HEK293 (cell line): ENCODE results near the gene ELAVL1.

Experiments used
- ATF2 ChIP-seq: fragments of 450-650 bp; formaldehyde crosslinking; IDR thresholded peaks from 2 replicates; pipeline ENCODE4 v1.5.1; 2016; ENCODE audit warnings: missing biosample characterization, missing genetic modification characterization, low read depth
- GFI1B ChIP-seq: fragments of 450-650 bp; formaldehyde crosslinking; IDR thresholded peaks from 2 replicates; pipeline ENCODE4 v1.5.1; 2016; ENCODE audit warnings: missing biosample characterization, missing genetic modification characterization
- GLI2 ChIP-seq: fragments of 450-650 bp; formaldehyde crosslinking; IDR thresholded peaks from 2 replicates; pipeline ENCODE4; 2017; ENCODE audit warnings: missing biosample characterization, missing genetic modification characterization, low read depth, borderline replicate concordance
- GLIS1 ChIP-seq: fragments of 450-650 bp; formaldehyde crosslinking; IDR thresholded peaks from 2 replicates; pipeline ENCODE4 v1.5.1; 2016; ENCODE audit warnings: missing biosample characterization, missing genetic modification characterization
- HOXC10 ChIP-seq: sonication (generic); formaldehyde crosslinking; IDR thresholded peaks from 2 replicates; pipeline ENCODE4 v1.8.1; 2023; ENCODE audit warnings: mild to moderate bottlenecking, missing genetic modification reagents
- IKZF3 ChIP-seq: fragments of 450-650 bp; IDR thresholded peaks from 2 replicates; pipeline ENCODE4 v1.5.0; 2018; ENCODE audit warnings: missing biosample characterization, mild to moderate bottlenecking, missing genetic modification characterization, moderate library complexity
- PRDM1 ChIP-seq: fragments of 450-650 bp; formaldehyde crosslinking; IDR thresholded peaks from 2 replicates; pipeline ENCODE4; 2016; ENCODE audit warnings: missing biosample characterization, missing genetic modification characterization
- SALL2 ChIP-seq: fragments of 450-650 bp; formaldehyde crosslinking; IDR thresholded peaks from 2 replicates; pipeline ENCODE4 v1.5.0; 2017; ENCODE audit warnings: missing biosample characterization, mild to moderate bottlenecking, missing genetic modification characterization, borderline replicate concordance
- SCRT2 ChIP-seq: fragments of 450-650 bp; formaldehyde crosslinking; IDR thresholded peaks from 2 replicates; pipeline ENCODE4 v1.5.1; 2016; ENCODE audit warnings: missing biosample characterization, missing genetic modification characterization
- SETDB1 ChIP-seq: IDR thresholded peaks from one replicate; pipeline ENCODE4 v1.6.1; 2017; ENCODE audit warnings: mild to moderate bottlenecking, low read length, moderate library complexity, mixed read lengths; ENCODE audit not compliant: insufficient read length
- SP3 ChIP-seq: fragments of 450-650 bp; formaldehyde crosslinking; IDR thresholded peaks from 2 replicates; pipeline ENCODE4 v1.5.1; 2016; ENCODE audit warnings: missing biosample characterization, missing genetic modification characterization
- SP7 ChIP-seq: fragments of 450-650 bp; formaldehyde crosslinking; IDR thresholded peaks from 2 replicates; pipeline ENCODE4 v1.5.1; 2016; ENCODE audit warnings: missing biosample characterization, missing genetic modification characterization
- ZBTB20 ChIP-seq: fragments of 450-650 bp; formaldehyde crosslinking; IDR thresholded peaks from 2 replicates; pipeline ENCODE4 v1.5.1; 2016; ENCODE audit warnings: missing biosample characterization, missing genetic modification characterization
- ZBTB26 ChIP-seq: fragments of 450-650 bp; formaldehyde crosslinking; optimal IDR thresholded peaks from 2 replicates; pipeline ENCODE3; 2016; ENCODE audit warnings: missing biosample characterization, mild to moderate bottlenecking, missing genetic modification characterization
- ZBTB48 ChIP-seq: fragments of 450-650 bp; formaldehyde crosslinking; IDR thresholded peaks from 2 replicates; pipeline ENCODE4 v1.5.1; 2016; ENCODE audit warnings: missing biosample characterization, missing genetic modification characterization
- ZBTB7A ChIP-seq: fragments of 450-650 bp; formaldehyde crosslinking; IDR thresholded peaks from 2 replicates; pipeline ENCODE4 v1.5.1; 2016; ENCODE audit warnings: low read depth, missing biosample characterization, missing genetic modification characterization
- ZIC2 ChIP-seq: fragments of 450-650 bp; formaldehyde crosslinking; IDR thresholded peaks from 2 replicates; pipeline ENCODE4 v1.5.1; 2016; ENCODE audit warnings: missing biosample characterization, missing genetic modification characterization
- ZNF112 ChIP-seq: fragments of 450-650 bp; formaldehyde crosslinking; IDR thresholded peaks from 2 replicates; pipeline ENCODE4 v1.5.0; 2017; ENCODE audit warnings: missing biosample characterization, missing genetic modification characterization
- ZNF132 ChIP-seq: fragments of 450-650 bp; formaldehyde crosslinking; IDR thresholded peaks from 2 replicates; pipeline ENCODE4 v1.5.1; 2017; ENCODE audit warnings: missing biosample characterization, missing genetic modification characterization, borderline replicate concordance
- ZNF133 ChIP-seq: fragments of 450-650 bp; formaldehyde crosslinking; IDR thresholded peaks from 2 replicates; pipeline ENCODE4 v1.5.1; 2016; ENCODE audit warnings: missing biosample characterization, missing genetic modification characterization
- ZNF169 ChIP-seq: fragments of 450-650 bp; formaldehyde crosslinking; IDR thresholded peaks from 2 replicates; pipeline ENCODE4 v1.5.1; 2016; ENCODE audit warnings: missing biosample characterization, missing genetic modification characterization
- ZNF174 ChIP-seq: fragments of 450-650 bp; formaldehyde crosslinking; IDR thresholded peaks from 2 replicates; pipeline ENCODE4 v1.5.0; 2017; ENCODE audit warnings: missing biosample characterization, mild to moderate bottlenecking, missing genetic modification characterization
- ZNF184 ChIP-seq: fragments of 450-650 bp; IDR thresholded peaks from 2 replicates; pipeline ENCODE4 v1.5.1; 2018; ENCODE audit warnings: missing biosample characterization, mild to moderate bottlenecking, missing genetic modification characterization
- ZNF19 ChIP-seq: fragments of 450-650 bp; formaldehyde crosslinking; IDR thresholded peaks from 2 replicates; pipeline ENCODE4; 2016; ENCODE audit warnings: missing biosample characterization, missing genetic modification characterization, low read depth
- ZNF266 ChIP-seq: fragments of 450-650 bp; formaldehyde crosslinking; IDR thresholded peaks from 2 replicates; pipeline ENCODE4 v1.5.1; 2016; ENCODE audit warnings: missing biosample characterization, missing genetic modification characterization, low read depth
- ZNF292 ChIP-seq: fragments of 450-650 bp; formaldehyde crosslinking; IDR thresholded peaks from 2 replicates; pipeline ENCODE4 v1.5.1; 2016; ENCODE audit warnings: low read depth, missing biosample characterization, missing genetic modification characterization, borderline replicate concordance
- ZNF530 ChIP-seq: fragments of 450-650 bp; formaldehyde crosslinking; IDR thresholded peaks from 2 replicates; pipeline ENCODE4 v1.5.1; 2016; ENCODE audit warnings: low read depth, missing biosample characterization, missing genetic modification characterization
- ZNF548 ChIP-seq: fragments of 450-650 bp; formaldehyde crosslinking; IDR thresholded peaks from 2 replicates; pipeline ENCODE4 v1.5.1; 2016; ENCODE audit warnings: missing biosample characterization, missing genetic modification characterization
- ZNF596 ChIP-seq: fragments of 450-650 bp; IDR thresholded peaks from 2 replicates; pipeline ENCODE4 v1.5.0; 2018; ENCODE audit warnings: missing biosample characterization, mild to moderate bottlenecking, missing genetic modification characterization, moderate library complexity
- ZNF664 ChIP-seq: fragments of 450-650 bp; formaldehyde crosslinking; IDR thresholded peaks from 2 replicates; pipeline ENCODE4 v1.5.1; 2016; ENCODE audit warnings: missing biosample characterization, missing genetic modification characterization
- ZNF677 ChIP-seq: fragments of 450-650 bp; IDR thresholded peaks from 2 replicates; pipeline ENCODE4 v1.5.0; 2018; ENCODE audit warnings: missing biosample characterization, mild to moderate bottlenecking, missing genetic modification characterization, moderate library complexity
- ZNF777 ChIP-seq: fragments of 450-650 bp; formaldehyde crosslinking; IDR thresholded peaks from 2 replicates; pipeline ENCODE4 v1.5.1; 2017; ENCODE audit warnings: missing biosample characterization, missing genetic modification characterization, borderline replicate concordance
- ZXDB ChIP-seq: fragments of 450-650 bp; formaldehyde crosslinking; IDR thresholded peaks from 2 replicates; pipeline ENCODE4 v1.5.1; 2016; ENCODE audit warnings: missing biosample characterization, missing genetic modification characterization
- TF ChIP-seq, protein P1 (sequence below): fragments of 450-650 bp; formaldehyde crosslinking; IDR thresholded peaks from 2 replicates; pipeline ENCODE4 v1.5.1; 2016; ENCODE audit warnings: missing biosample characterization, missing genetic modification characterization
- TF ChIP-seq, protein P2 (sequence below): fragments of 450-650 bp; formaldehyde crosslinking; IDR thresholded peaks from 2 replicates; pipeline ENCODE4 v1.5.1; 2016; ENCODE audit warnings: missing biosample characterization, missing genetic modification characterization

The ELAVL1 gene

GRCh38 chr19:7926727-7927604 lies 78.5 kb downstream of the ELAVL1 start (continued):
- TF ChIP-seq SALL2: no peak
- no peak for TF ChIP-seq ZXDB
- no peak for TF ChIP-seq ZNF112
- TF ChIP-seq PRDM1 (tag by site-specific recombination): no peak
- peak; percentile 80 for TF ChIP-seq ZIC2 (tag by site-specific recombination)
- no peak for TF ChIP-seq ZNF132 (tag by site-specific recombination)
- no peak for TF ChIP-seq ZNF266 (tag by site-specific recombination)
- no peak for TF ChIP-seq ZNF777
- no peak for TF ChIP-seq ZBTB48 (tag by site-specific recombination)
- TF ChIP-seq GLIS1 (tag by site-specific recombination): peak; percentile 19; the same call in 1 of the 2 replicates
- no peak for TF ChIP-seq ZNF677 (tag by site-specific recombination)
- no peak for TF ChIP-seq SP3 (tag by site-specific recombination)
- TF ChIP-seq, protein P1, sequence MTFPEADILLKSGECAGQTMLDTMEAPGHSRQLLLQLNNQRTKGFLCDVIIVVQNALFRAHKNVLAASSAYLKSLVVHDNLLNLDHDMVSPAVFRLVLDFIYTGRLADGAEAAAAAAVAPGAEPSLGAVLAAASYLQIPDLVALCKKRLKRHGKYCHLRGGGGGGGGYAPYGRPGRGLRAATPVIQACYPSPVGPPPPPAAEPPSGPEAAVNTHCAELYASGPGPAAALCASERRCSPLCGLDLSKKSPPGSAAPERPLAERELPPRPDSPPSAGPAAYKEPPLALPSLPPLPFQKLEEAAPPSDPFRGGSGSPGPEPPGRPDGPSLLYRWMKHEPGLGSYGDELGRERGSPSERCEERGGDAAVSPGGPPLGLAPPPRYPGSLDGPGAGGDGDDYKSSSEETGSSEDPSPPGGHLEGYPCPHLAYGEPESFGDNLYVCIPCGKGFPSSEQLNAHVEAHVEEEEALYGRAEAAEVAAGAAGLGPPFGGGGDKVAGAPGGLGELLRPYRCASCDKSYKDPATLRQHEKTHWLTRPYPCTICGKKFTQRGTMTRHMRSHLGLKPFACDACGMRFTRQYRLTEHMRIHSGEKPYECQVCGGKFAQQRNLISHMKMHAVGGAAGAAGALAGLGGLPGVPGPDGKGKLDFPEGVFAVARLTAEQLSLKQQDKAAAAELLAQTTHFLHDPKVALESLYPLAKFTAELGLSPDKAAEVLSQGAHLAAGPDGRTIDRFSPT (tag by site-specific recombination): 0 out of 2 replicates have a peak, but pooled peaks have one; percentile 21
- TF ChIP-seq ZNF530 (tag by site-specific recombination): no peak
- no peak for TF ChIP-seq ZNF133 (tag by site-specific recombination)
- TF ChIP-seq ZNF174 (tag by site-specific recombination): no peak
- TF ChIP-seq SCRT2: peak; percentile 80
- no peak for TF ChIP-seq SETDB1
- TF ChIP-seq ZNF664: no peak
- TF ChIP-seq, protein P2, sequence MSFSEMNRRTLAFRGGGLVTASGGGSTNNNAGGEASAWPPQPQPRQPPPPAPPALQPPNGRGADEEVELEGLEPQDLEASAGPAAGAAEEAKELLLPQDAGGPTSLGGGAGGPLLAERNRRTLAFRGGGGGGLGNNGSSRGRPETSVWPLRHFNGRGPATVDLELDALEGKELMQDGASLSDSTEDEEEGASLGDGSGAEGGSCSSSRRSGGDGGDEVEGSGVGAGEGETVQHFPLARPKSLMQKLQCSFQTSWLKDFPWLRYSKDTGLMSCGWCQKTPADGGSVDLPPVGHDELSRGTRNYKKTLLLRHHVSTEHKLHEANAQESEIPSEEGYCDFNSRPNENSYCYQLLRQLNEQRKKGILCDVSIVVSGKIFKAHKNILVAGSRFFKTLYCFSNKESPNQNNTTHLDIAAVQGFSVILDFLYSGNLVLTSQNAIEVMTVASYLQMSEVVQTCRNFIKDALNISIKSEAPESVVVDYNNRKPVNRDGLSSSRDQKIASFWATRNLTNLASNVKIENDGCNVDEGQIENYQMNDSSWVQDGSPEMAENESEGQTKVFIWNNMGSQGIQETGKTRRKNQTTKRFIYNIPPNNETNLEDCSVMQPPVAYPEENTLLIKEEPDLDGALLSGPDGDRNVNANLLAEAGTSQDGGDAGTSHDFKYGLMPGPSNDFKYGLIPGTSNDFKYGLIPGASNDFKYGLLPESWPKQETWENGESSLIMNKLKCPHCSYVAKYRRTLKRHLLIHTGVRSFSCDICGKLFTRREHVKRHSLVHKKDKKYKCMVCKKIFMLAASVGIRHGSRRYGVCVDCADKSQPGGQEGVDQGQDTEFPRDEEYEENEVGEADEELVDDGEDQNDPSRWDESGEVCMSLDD (tag by site-specific recombination): no peak
- no peak for TF ChIP-seq GFI1B
- TF ChIP-seq ZNF169: no peak
- TF ChIP-seq ZBTB26 (tag by site-specific recombination): no peak
- no peak for TF ChIP-seq ZNF548 (tag by site-specific recombination)
- TF ChIP-seq ZNF596 (tag by site-specific recombination): no peak
- no peak for TF ChIP-seq ZNF184 (tag by site-specific recombination)
- TF ChIP-seq ZNF19: no peak
- no peak for TF ChIP-seq SP7 (tag by site-specific recombination)
- no peak for TF ChIP-seq ZNF292
- no peak for TF ChIP-seq ATF2 (tag by site-specific recombination)
- TF ChIP-seq ZBTB20 (tag by site-specific recombination): no peak
- TF ChIP-seq ZBTB7A (tag by site-specific recombination): no peak
- TF ChIP-seq HOXC10 (CRISPR knock-in tag): no peak
- TF ChIP-seq IKZF3 (tag by site-specific recombination): no peak
- TF ChIP-seq GLI2 (tag by site-specific recombination): no peak
